K562 (cell line): ENCODE measurements around the gene TLCD1. TPM values are rescaled to one million over a fixed set of nuclear protein-coding genes. Genes with fewer than 3 reads are reported as not detected.

Source experiments
- AFF1 ChIP-seq, 2 experiments: fragments of 450-650 bp; IDR thresholded peaks; 2 replicates each; pipeline ENCODE4 v1.6.1; 2018; ENCODE audit warnings: mild to moderate bottlenecking in 2 of 2, low read depth in 1 of 2; ENCODE audit not compliant: partially characterized antibody in 2 of 2
- CBX5 ChIP-seq: IDR thresholded peaks from 2 replicates; pipeline ENCODE4 v1.6.1; 2014; ENCODE audit warnings: low read depth, borderline replicate concordance
- CHCHD3 ChIP-seq: fragments of 250-450 bp; sonication (Bioruptor Pico); IDR thresholded peaks from 2 replicates; pipeline ENCODE4 v2.1.2; 2022; ENCODE audit warnings: mild to moderate bottlenecking
- ETV6 ChIP-seq, 3 experiments: fragments of 150-350 bp in 1 of 3; sonication (generic) in 1 of 3; formaldehyde crosslinking in 1 of 3; IDR thresholded peaks; 2 replicates each; pipeline versions ENCODE4 v1.6.1 to v1.8.0; 2014 to 2022; ENCODE audit warnings: borderline replicate concordance in 2 of 3, low read depth in 2 of 3, antibody characterized with exemption in 1 of 3, low read length in 1 of 3, mild to moderate bottlenecking in 1 of 3, missing genetic modification reagents in 1 of 3
- FOXP1 ChIP-seq: sonication (generic); formaldehyde crosslinking; IDR thresholded peaks from 2 replicates; pipeline ENCODE4 v1.8.0; 2022; ENCODE audit warnings: mild to moderate bottlenecking, missing genetic modification reagents
- IRF2 ChIP-seq: sonication (generic); formaldehyde crosslinking; IDR thresholded peaks from 2 replicates; pipeline ENCODE4 v1.8.1; 2022; ENCODE audit warnings: mild to moderate bottlenecking, missing genetic modification reagents
- KDM4B ChIP-seq, 2 experiments: fragments of 450-650 bp in 1 of 2; sonication (generic) in 1 of 2; IDR thresholded peaks; 2 replicates each; pipeline ENCODE4 v1.6.1; 2016 to 2017; ENCODE audit warnings: borderline replicate concordance in 2 of 2, antibody characterized with exemption in 1 of 2, low read depth in 1 of 2, mild to moderate bottlenecking in 1 of 2
- MYBL2 ChIP-seq, 2 experiments: fragments of 450-650 bp in 1 of 2; sonication (generic) in 1 of 2; formaldehyde crosslinking in 1 of 2; IDR thresholded peaks; 2 replicates each; pipeline versions ENCODE4 v1.6.1 to v1.8.1; 2017 to 2022; ENCODE audit warnings: borderline replicate concordance in 1 of 2, inconsistent platforms in 1 of 2, low read depth in 1 of 2, mild to moderate bottlenecking in 1 of 2, missing genetic modification reagents in 1 of 2, moderate library complexity in 1 of 2
- PRPF4 ChIP-seq: fragments of 200-400 bp; formaldehyde crosslinking; IDR thresholded peaks from one replicate; pipeline ENCODE4 v1.6.1; 2017; ENCODE audit warnings: low read length, low read depth, mild to moderate bottlenecking; ENCODE audit not compliant: insufficient read depth, poor library complexity, severe bottlenecking
- PTTG1 ChIP-seq: fragments of 450-650 bp; IDR thresholded peaks from 2 replicates; pipeline ENCODE4 v1.6.1; 2016; ENCODE audit warnings: low read depth, mild to moderate bottlenecking, missing genetic modification characterization, missing compliant biosample characterization
- TAF15 ChIP-seq: fragments of 200-400 bp; formaldehyde crosslinking; IDR thresholded peaks from 2 replicates; pipeline ENCODE4 v1.6.1; 2017; ENCODE audit warnings: mild to moderate bottlenecking, low read depth, low read length, moderate library complexity
- ZNF174 ChIP-seq: fragments of 250-450 bp; sonication (Bioruptor Pico); IDR thresholded peaks from 2 replicates; pipeline ENCODE4 v1.4.0; 2020; ENCODE audit warnings: mild to moderate bottlenecking
- ZNF445 ChIP-seq: fragments of 250-450 bp; sonication (Bioruptor Pico); IDR thresholded peaks from 2 replicates; pipeline ENCODE4 v1.4.0; 2020; ENCODE audit warnings: low read depth, mild to moderate bottlenecking, moderate library complexity
- polyA plus RNA-seq, 8 experiments: library from polyadenylated mRNA; depleted of rRNA in 4 of 8; stranded (reverse) in 5 of 8; unstranded in 3 of 8; fragments of >200 nt; fragmentation: Nextera tagmentation in 2 of 8; fragmentation: Illumina TruSeq in 1 of 8; extraction: Ambion mirVana in 2 of 8; extraction: Trizol in 1 of 8; gene quantifications; 2 replicates each; pipeline versions ENCODE4 v1.2.1 to v1.2.3, GENCODE V29; 2011 to 2014; ENCODE audit warnings: inconsistent platforms in 1 of 8, missing spikeins in 1 of 8
- total RNA-seq, 7 experiments: library from RNA; depleted of rRNA in 6 of 7; stranded (reverse); fragments of >200 nt in 6 of 7; fragmentation: Illumina TruSeq in 2 of 7; extraction: Trizol in 2 of 7; gene quantifications; 2 replicates each; pipeline versions ENCODE4 v1.2.1 to v1.2.3, GENCODE V29; 2011 to 2021; ENCODE audit warnings: low replicate concordance in 1 of 7

The TLCD1 gene
- total and polyA plus RNA-seq, 9 of the 15 experiments (the other 6 are each of a cell fraction or from before 2014, with no cell fraction given) = 6.8 to 37.7 (median 21.7) TPM

- no peak for TF ChIP-seq ETV6 (IDR thresholded peaks at IDR 0.05; ENCODE audit: borderline replicate concordance in 1 of 2, low read depth in 2 of 2, low read length in 1 of 2)
- no peak; the same call in 1 of the 2 replicates for TF ChIP-seq ETV6 (CRISPR knock-in tag; IDR thresholded peaks at IDR 0.05; ENCODE audit: borderline replicate concordance)
- no peak for TF ChIP-seq TAF15
- TF ChIP-seq FOXP1 (CRISPR knock-in tag) = no peak
- no peak for TF ChIP-seq PRPF4
- TF ChIP-seq MYBL2 (IDR thresholded peaks at IDR 0.05; ENCODE audit: low read depth) = no peak
- TF ChIP-seq MYBL2 (CRISPR knock-in tag; IDR thresholded peaks at IDR 0.05; ENCODE audit: borderline replicate concordance) = no peak
- no peak for TF ChIP-seq IRF2 (CRISPR knock-in tag)
- no peak for TF ChIP-seq ZNF174 (CRISPR knock-in tag)
- TF ChIP-seq ZNF445 (CRISPR knock-in tag) = no peak
- no peak for TF ChIP-seq CHCHD3 (CRISPR knock-in tag)
- TF ChIP-seq PTTG1 (tag) = no peak
- TF ChIP-seq KDM4B (IDR thresholded peaks at IDR 0.05; ENCODE audit: borderline replicate concordance in 2 of 2, low read depth in 1 of 2) = no peak
- 0 out of 2 replicates have a peak, but pooled peaks have one; percentile 32 for TF ChIP-seq CBX5
- TF ChIP-seq AFF1 (IDR thresholded peaks at IDR 0.05; ENCODE audit: low read depth in 1 of 2, partially characterized antibody in 2 of 2) = peak in 1 of 2 experiments; percentile 18
Observed at GRCh38 chr17:28743243-28744103, 17.4 kb upstream of the TLCD1 start, which contains the start of gene TRAF4 (continued).
